IMR-90 (cell line): ENCODE measurements around the gene ATXN3L. TPM values are rescaled to one million over a fixed set of nuclear protein-coding genes. Genes with fewer than 3 reads are reported as not detected.

Experiments
- ATAC-seq: fragments of 200-7000 bp; cut with Tn5 transposase; 2 replicates; pipeline ENCODE4 v1.9.1; 2020; ENCODE audit warnings: low read depth, mild to moderate bottlenecking, moderate library complexity
- BruUV-seq: library from RNA; stranded (reverse); fragments of 400-500 nt; replicated peaks from 2 replicates; lab custom pipeline; 2021; lab: Mats Ljungman, UMichigan
- CTCF ChIA-PET: fragments of 300-600 bp; formaldehyde crosslinking; extraction: SDS; loops from one replicate; lab custom pipeline; 2021; ENCODE audit warnings: antibody characterized with exemption; lab: Yijun Ruan, JAX
- POLR2A ChIA-PET: fragments of 300-600 bp; sonication (Branson Sonifier 250); formaldehyde crosslinking; loops from one replicate; lab custom pipeline; 2022; ENCODE audit warnings: antibody characterized with exemption; ENCODE audit not compliant: unreplicated experiment; lab: Charles Lee
- DNase-seq: peaks from one replicate; pipeline ENCODE4 v3.0.0; 2013
- H2AFZ ChIP-seq: replicated peaks from 2 replicates; pipeline ENCODE3; 2013; ENCODE audit warnings: low read length, mild to moderate bottlenecking; ENCODE audit not compliant: poor library complexity
- H2AK5ac ChIP-seq: 2 replicates; pipeline ENCODE4 v1.6.1; 2013; ENCODE audit warnings: low read depth, low read length, inconsistent platforms
- H2AK9ac ChIP-seq: replicated peaks from 2 replicates; pipeline ENCODE3; 2013; ENCODE audit warnings: mild to moderate bottlenecking, low read depth, low read length, moderate library complexity; ENCODE audit not compliant: poor library complexity
- H2BK120ac ChIP-seq: 2 replicates; pipeline ENCODE4 v1.6.1; 2013; ENCODE audit warnings: low read depth, low read length, inconsistent platforms
- H2BK15ac ChIP-seq: 3 replicates; pipeline ENCODE4 v1.6.1; 2013; ENCODE audit warnings: low read depth, low read length, inconsistent platforms
- H2BK20ac ChIP-seq: 2 replicates; pipeline ENCODE4 v1.6.1; 2013; ENCODE audit warnings: low read depth, mild to moderate bottlenecking, inconsistent platforms, low read length, moderate library complexity
- H2BK5ac ChIP-seq: 2 replicates; pipeline ENCODE4 v1.6.1; 2013; ENCODE audit warnings: mild to moderate bottlenecking, low read depth, low read length, inconsistent platforms; ENCODE audit not compliant: poor library complexity, severe bottlenecking
- H3K14ac ChIP-seq: replicated peaks from 2 replicates; pipeline ENCODE4 v1.6.1; 2013; ENCODE audit warnings: low read depth, low read length, inconsistent platforms
- H3K18ac ChIP-seq: 2 replicates; pipeline ENCODE4 v1.6.1; 2013; ENCODE audit warnings: low read depth, low read length, control low read depth
- H3K23ac ChIP-seq: 2 replicates; pipeline ENCODE4 v1.6.1; 2013; ENCODE audit warnings: low read depth, low read length, inconsistent platforms
- H3K27ac ChIP-seq: 2 replicates; pipeline ENCODE4 v1.5.1; 2013; ENCODE audit warnings: mild to moderate bottlenecking, control low read depth, low read length; ENCODE audit not compliant: insufficient read depth
- H3K27me3 ChIP-seq: 2 replicates; pipeline ENCODE4 v1.6.1; 2013; ENCODE audit warnings: low read length; ENCODE audit not compliant: control insufficient read depth, insufficient read depth
- H3K36me3 ChIP-seq: 2 replicates; pipeline ENCODE4 v1.6.1; 2013; ENCODE audit warnings: low read length, mixed read lengths; ENCODE audit not compliant: control insufficient read depth, insufficient read depth
- H3K4ac ChIP-seq: 2 replicates; pipeline ENCODE4 v1.6.1; 2013; ENCODE audit warnings: low read depth, low read length, inconsistent platforms
- H3K4me1 ChIP-seq: 2 replicates; pipeline ENCODE4 v1.6.1; 2013; ENCODE audit warnings: low read length, mixed read lengths; ENCODE audit not compliant: control insufficient read depth, insufficient read depth
- H3K4me2 ChIP-seq: 2 replicates; pipeline ENCODE4 v1.6.1; 2013; ENCODE audit warnings: low read depth, mild to moderate bottlenecking, control low read depth, low read length, moderate library complexity
- H3K4me3 ChIP-seq: 2 replicates; pipeline ENCODE4 v1.5.1; 2013; ENCODE audit warnings: low read depth, mild to moderate bottlenecking, control low read depth, low read length, moderate library complexity; ENCODE audit not compliant: insufficient read depth
- H3K56ac ChIP-seq: 2 replicates; pipeline ENCODE4 v1.6.1; 2013; ENCODE audit warnings: low read length, inconsistent platforms; ENCODE audit not compliant: insufficient read depth; ENCODE audit errors: extremely low read depth
- H3K79me1 ChIP-seq, 2 experiments: 2 replicates each; pipeline ENCODE4 v1.6.1; 2013; ENCODE audit warnings: low read length in 2 of 2, inconsistent platforms in 1 of 2, low read depth in 1 of 2
- H3K9ac ChIP-seq: 2 replicates; pipeline ENCODE4 v1.6.1; 2013; ENCODE audit warnings: low read depth, low read length, control low read depth
- H3K9me1 ChIP-seq: 2 replicates; pipeline ENCODE4 v1.6.1; 2013; ENCODE audit warnings: low read length, inconsistent platforms; ENCODE audit not compliant: insufficient read depth
- H3K9me3 ChIP-seq: 2 replicates; pipeline ENCODE4 v1.6.1; 2013; ENCODE audit warnings: low read length; ENCODE audit not compliant: control insufficient read depth, insufficient read depth
- H4K20me1 ChIP-seq: 2 replicates; pipeline ENCODE4 v1.6.1; 2013; ENCODE audit warnings: low read length, inconsistent platforms; ENCODE audit not compliant: insufficient read depth
- H4K5ac ChIP-seq: 2 replicates; pipeline ENCODE4 v1.6.1; 2013; ENCODE audit warnings: mild to moderate bottlenecking, low read depth, low read length, control low read depth
- H4K8ac ChIP-seq, 2 experiments: 2 replicates each; pipeline ENCODE4 v1.6.1; 2013; ENCODE audit warnings: low read depth in 2 of 2, low read length in 2 of 2, control low read depth in 1 of 2, inconsistent platforms in 1 of 2
- H4K91ac ChIP-seq: 2 replicates; pipeline ENCODE4 v1.6.1; 2013; ENCODE audit warnings: low read depth, low read length, inconsistent platforms; ENCODE audit not compliant: insufficient read depth
- BHLHE40 ChIP-seq: fragments of 150-350 bp; IDR thresholded peaks from 2 replicates; pipeline ENCODE4 v1.6.1; 2016; ENCODE audit warnings: mild to moderate bottlenecking, low read depth, low read length
- CEBPB ChIP-seq: IDR thresholded peaks from 2 replicates; pipeline ENCODE4 v1.6.1; 2012; ENCODE audit warnings: low read depth, low read length, improper control_type of control experiment
- CHD1 ChIP-seq: IDR thresholded peaks from 2 replicates; pipeline ENCODE4 v1.6.1; 2012; ENCODE audit warnings: low read depth, low read length, improper control_type of control experiment
- FOS ChIP-seq: fragments of 150-350 bp; IDR thresholded peaks from 2 replicates; pipeline ENCODE4 v1.6.1; 2016; ENCODE audit warnings: low read depth, low read length
- MAFK ChIP-seq: IDR thresholded peaks from 2 replicates; pipeline ENCODE4 v1.6.1; 2012; ENCODE audit warnings: low read depth, low read length, improper control_type of control experiment
- MAZ ChIP-seq: IDR thresholded peaks from 2 replicates; pipeline ENCODE4 v1.6.1; 2012; ENCODE audit warnings: low read depth, mild to moderate bottlenecking, low read length, improper control_type of control experiment, moderate library complexity, borderline replicate concordance
- MXI1 ChIP-seq: IDR thresholded peaks from 2 replicates; pipeline ENCODE4 v1.6.1; 2012; ENCODE audit warnings: low read depth, mild to moderate bottlenecking, low read length, moderate library complexity, borderline replicate concordance
- NFE2L2 ChIP-seq: fragments of 150-350 bp; IDR thresholded peaks from 2 replicates; pipeline ENCODE4 v1.6.1; 2016; ENCODE audit warnings: low read depth, mild to moderate bottlenecking, low read length
- POLR2A ChIP-seq: IDR thresholded peaks from 2 replicates; pipeline ENCODE4 v1.6.1; 2012; ENCODE audit warnings: mild to moderate bottlenecking, low read depth, low read length
- RAD21 ChIP-seq: IDR thresholded peaks from 2 replicates; pipeline ENCODE4 v1.6.1; 2012; ENCODE audit warnings: low read length, improper control_type of control experiment
- RCOR1 ChIP-seq: IDR thresholded peaks from 2 replicates; pipeline ENCODE4 v1.6.1; 2012; ENCODE audit warnings: mild to moderate bottlenecking, low read length, improper control_type of control experiment; ENCODE audit not compliant: insufficient replicate concordance
- RFX5 ChIP-seq: IDR thresholded peaks from 2 replicates; pipeline ENCODE4 v1.8.0; 2012; ENCODE audit warnings: low read depth, mild to moderate bottlenecking, low read length, moderate library complexity
- SMC3 ChIP-seq: fragments of 150-350 bp; IDR thresholded peaks from 2 replicates; pipeline ENCODE4 v1.6.1; 2016; ENCODE audit warnings: low read depth, mild to moderate bottlenecking, antibody characterized with exemption, low read length, moderate library complexity
- USF2 ChIP-seq: fragments of 150-350 bp; IDR thresholded peaks from 2 replicates; pipeline ENCODE4 v1.6.1; 2017; ENCODE audit warnings: mild to moderate bottlenecking, antibody characterized with exemption, low read length, low read depth
- WGBS, 2 experiments: methylation state at CpG; one replicate each; pipeline versions ENCODE4 v1.1.5 to v1.1.7; 2013; ENCODE audit warnings: missing lambda C conversion rate in 2 of 2; ENCODE audit not compliant: insufficient read length in 1 of 2; ENCODE audit errors: extremely low coverage in 2 of 2; 5-methylcytosine and 5-hydroxymethylcytosine counted together
- dilution Hi-C: fragments of 300-500 bp; cut with HindIII; formaldehyde crosslinking; loops from one replicate; pipeline ENCODE4 v1.14.3; 2018; ENCODE audit warnings: low sequenced_read_pairs; ENCODE audit not compliant: unreplicated experiment
- in situ Hi-C: fragments of 300-500 bp; cut with MboI; formaldehyde crosslinking; loops from 3 replicates; pipeline ENCODE4 v1.14.3; 2019; ENCODE audit warnings: low sequenced_read_pairs, inconsistent platforms, mixed read lengths
- intact Hi-C: fragments of 100-400 bp; cut with micrococcal nuclease; formaldehyde crosslinking; loops from 2 replicates; pipeline ENCODE4 v1.10.0; 2022
- polyA plus RNA-seq, 3 experiments: library from polyadenylated mRNA; depleted of rRNA; stranded (reverse); fragments of >200 nt; gene quantifications; 2 replicates each; pipeline ENCODE4 v1.2.3, GENCODE V29; 2012; ENCODE audit warnings: low replicate concordance in 1 of 3
- total RNA-seq: library from RNA; depleted of rRNA; stranded (reverse); fragments of >200 nt; gene quantifications from 2 replicates; pipeline ENCODE4 v1.2.3, GENCODE V29; 2012
- TF ChIP-seq, protein P1 (sequence below): fragments of 150-350 bp; IDR thresholded peaks from 2 replicates; pipeline ENCODE4 v1.6.1; 2016; ENCODE audit warnings: low read depth, mild to moderate bottlenecking, low read length, moderate library complexity, borderline replicate concordance
- TF ChIP-seq, protein P2 (sequence below): conservative IDR thresholded peaks from 2 replicates; pipeline ENCODE4 v1.5.1; 2012; ENCODE audit warnings: mild to moderate bottlenecking, low read depth, low read length, improper control_type of control experiment

The ATXN3L gene
- total and polyA plus RNA-seq, 2 of the 4 experiments (the other 2 are of a cell fraction): not detected

DNA sequence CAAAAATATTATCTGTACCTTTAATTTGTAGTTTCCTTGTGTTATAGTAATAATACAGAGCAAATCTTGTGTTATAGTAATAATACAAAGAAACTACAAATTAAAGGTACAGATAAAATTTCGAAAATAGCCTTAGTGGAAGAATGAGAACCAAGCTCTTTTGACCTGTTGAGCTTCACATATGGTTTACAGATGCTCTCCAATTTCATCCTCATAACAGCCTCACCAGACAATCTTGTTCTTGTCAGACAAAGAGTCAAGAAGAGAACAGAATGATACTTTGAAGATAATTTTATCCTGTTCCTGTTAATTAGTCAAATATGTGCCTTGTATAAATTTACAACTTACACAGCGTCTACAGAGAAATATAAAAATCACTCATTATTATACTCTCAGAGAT, 12.8 kb downstream of the ATXN3L start:
- dilution Hi-C loops (no loop called here), intact Hi-C loops (no loop called here), in situ Hi-C loops (no loop called here)
- Histone ChIP-seq H3K14ac (no peak overlapping the region), H3K27ac (no peak overlapping the region), H3K79me1 (no peaks in the 10 kb centered on the region), H4K91ac (no peak overlapping the region), H3K4ac (no peak overlapping the region), H3K9me3 (no peaks in the 10 kb centered on the region), H3K36me3 (no peaks in the 10 kb centered on the region), H3K4me1 (no peaks in the 10 kb centered on the region), H3K23ac (no peak overlapping the region), H2BK15ac (no peak overlapping the region), H2AK5ac (no peak overlapping the region), H3K27me3 (no peaks in the 10 kb centered on the region), H2BK120ac (no peak overlapping the region), H3K9ac (no peak overlapping the region), H4K5ac (no peak overlapping the region), H2BK20ac (no peak overlapping the region), H4K8ac (no peak overlapping the region), H3K56ac (no peak overlapping the region), H3K4me3 (no peak overlapping the region), H2AK9ac (no peak overlapping the region), H4K20me1 (no peaks in the 10 kb centered on the region), H2BK5ac (no peak overlapping the region), H3K18ac (no peak overlapping the region), H3K9me1 (no peaks in the 10 kb centered on the region), H2AFZ (no peak overlapping the region), H3K4me2 (no peak overlapping the region)
- DNase-seq (no peak), ATAC-seq (no peak)
- WGBS, 2 experiments: no CpG with 5 or more reads among the region's 2 CpGs
- ChIA-PET CTCF (no interaction called here), POLR2A (no interaction called here)
- BruUV-seq: no TSS peak
- TF ChIP-seq, protein P1, sequence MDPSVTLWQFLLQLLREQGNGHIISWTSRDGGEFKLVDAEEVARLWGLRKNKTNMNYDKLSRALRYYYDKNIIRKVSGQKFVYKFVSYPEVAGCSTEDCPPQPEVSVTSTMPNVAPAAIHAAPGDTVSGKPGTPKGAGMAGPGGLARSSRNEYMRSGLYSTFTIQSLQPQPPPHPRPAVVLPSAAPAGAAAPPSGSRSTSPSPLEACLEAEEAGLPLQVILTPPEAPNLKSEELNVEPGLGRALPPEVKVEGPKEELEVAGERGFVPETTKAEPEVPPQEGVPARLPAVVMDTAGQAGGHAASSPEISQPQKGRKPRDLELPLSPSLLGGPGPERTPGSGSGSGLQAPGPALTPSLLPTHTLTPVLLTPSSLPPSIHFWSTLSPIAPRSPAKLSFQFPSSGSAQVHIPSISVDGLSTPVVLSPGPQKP: no peak
- TF ChIP-seq USF2 (no peak), POLR2A (no peak), FOS (no peak), RFX5 (no peak), MAFK (no peak), MXI1 (no peak), RCOR1 (no peak), RAD21 (no peak), MAZ (no peak), BHLHE40 (no peak), CHD1 (no peak), SMC3 (no peak), NFE2L2 (no peak), CEBPB (no peak)
- TF ChIP-seq, protein P2, sequence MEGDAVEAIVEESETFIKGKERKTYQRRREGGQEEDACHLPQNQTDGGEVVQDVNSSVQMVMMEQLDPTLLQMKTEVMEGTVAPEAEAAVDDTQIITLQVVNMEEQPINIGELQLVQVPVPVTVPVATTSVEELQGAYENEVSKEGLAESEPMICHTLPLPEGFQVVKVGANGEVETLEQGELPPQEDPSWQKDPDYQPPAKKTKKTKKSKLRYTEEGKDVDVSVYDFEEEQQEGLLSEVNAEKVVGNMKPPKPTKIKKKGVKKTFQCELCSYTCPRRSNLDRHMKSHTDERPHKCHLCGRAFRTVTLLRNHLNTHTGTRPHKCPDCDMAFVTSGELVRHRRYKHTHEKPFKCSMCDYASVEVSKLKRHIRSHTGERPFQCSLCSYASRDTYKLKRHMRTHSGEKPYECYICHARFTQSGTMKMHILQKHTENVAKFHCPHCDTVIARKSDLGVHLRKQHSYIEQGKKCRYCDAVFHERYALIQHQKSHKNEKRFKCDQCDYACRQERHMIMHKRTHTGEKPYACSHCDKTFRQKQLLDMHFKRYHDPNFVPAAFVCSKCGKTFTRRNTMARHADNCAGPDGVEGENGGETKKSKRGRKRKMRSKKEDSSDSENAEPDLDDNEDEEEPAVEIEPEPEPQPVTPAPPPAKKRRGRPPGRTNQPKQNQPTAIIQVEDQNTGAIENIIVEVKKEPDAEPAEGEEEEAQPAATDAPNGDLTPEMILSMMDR: no peak
